NCI-H774 (cell line): ENCODE data around the gene TMPRSS11A.

Source experiments
- DNase-seq: peaks from one replicate; lab custom pipeline; 2025; lab: John Stamatoyannopoulos, UW

The TMPRSS11A gene

GRCh38 chr4:67911638-67912037 is 51.7 kb downstream of the TMPRSS11A start:
- no peak for DNase-seq

GRCh38 chr4:67911141-67911540 is 52.2 kb downstream of the TMPRSS11A start:
- no peak for DNase-seq

GRCh38 chr4:67910585-67910905 is 52.7 kb downstream of the TMPRSS11A start:
- DNase-seq = no peak

- DNase-seq = no peak
Measured at GRCh38 chr4:67909905-67910584, 53.2 kb downstream of the TMPRSS11A start.

- DNase-seq = no peak
Measured at GRCh38 chr4:67907650-67908049, 55.6 kb downstream of the TMPRSS11A start.

GRCh38 chr4:67899096-67899495 is 64.2 kb downstream of the TMPRSS11A start:
- no peak for DNase-seq

- no peak for DNase-seq
Measured at GRCh38 chr4:67897686-67898085, 65.6 kb downstream of the TMPRSS11A start.

- no peak for DNase-seq
Measured at GRCh38 chr4:67896421-67897065, 66.8 kb downstream of the TMPRSS11A start.

- no peak for DNase-seq
Measured at GRCh38 chr4:67894659-67895058, 68.6 kb downstream of the TMPRSS11A start.

GRCh38 chr4:67892905-67893304 is 70.4 kb downstream of the TMPRSS11A start:
- DNase-seq = no peak

- no peak for DNase-seq
Measured at GRCh38 chr4:67892253-67892652, 71.0 kb downstream of the TMPRSS11A start.

- no peak for DNase-seq
Measured at GRCh38 chr4:67891645-67892044, 71.6 kb downstream of the TMPRSS11A start.

GRCh38 chr4:67886281-67886680 is 77.0 kb downstream of the TMPRSS11A start:
- no peak for DNase-seq

- DNase-seq = no peak
Measured at GRCh38 chr4:67885762-67886161, 77.5 kb downstream of the TMPRSS11A start.

- no peak for DNase-seq
Measured at GRCh38 chr4:67884701-67885100, 78.6 kb downstream of the TMPRSS11A start.

GRCh38 chr4:67883902-67884301 is 79.4 kb downstream of the TMPRSS11A start, which contains the start of gene TMPRSS11D:
TSS of gene TMPRSS11D (minus strand) at chr4:67884002. CDS start at chr4:67883933, 69 bp downstream.
- DNase-seq = no peak

- no peak for DNase-seq
Measured at GRCh38 chr4:67883458-67883857, 79.8 kb downstream of the TMPRSS11A start.

GRCh38 chr4:67880866-67881610 is 82.3 kb downstream of the TMPRSS11A start:
- DNase-seq = no peak

- DNase-seq = no peak
Measured at GRCh38 chr4:67879486-67879885, 83.8 kb downstream of the TMPRSS11A start.

GRCh38 chr4:67877086-67877485 is 86.2 kb downstream of the TMPRSS11A start:
- DNase-seq = no peak

- DNase-seq = no peak
Measured at GRCh38 chr4:67874986-67875385, 88.3 kb downstream of the TMPRSS11A start.

- DNase-seq = no peak
Measured at GRCh38 chr4:67873116-67873515, 90.2 kb downstream of the TMPRSS11A start.

GRCh38 chr4:67871867-67872266 is 91.4 kb downstream of the TMPRSS11A start:
- DNase-seq = no peak
